Muscle of back (tissue), 11 donors: Measurements from ENCODE around the gene GNB1. TPM values are rescaled to one million over a fixed set of nuclear protein-coding genes. Genes with fewer than 3 reads are reported as not detected.
A peak's percentile ranks its signal among the peaks of the same experiment; 100 is the strongest.

Experiments used
- DNase-seq, 3 donors: peaks; one replicate each; pipeline versions ENCODE4 v3.0.0 to v3.0.0-alpha.2; 2013
- polyA plus RNA-seq, 10 donors: library from polyadenylated mRNA; unstranded; fragments of 120-200 nt; gene quantifications; one replicate each; pipeline ENCODE4 v1.2.1, GENCODE V29; 2013; ENCODE audit not compliant: insufficient read length in 10 of 10

The GNB1 gene
- polyA plus RNA-seq, 10 donors, result 161 to 221 (median 178) TPM

GRCh38 chr1:1911350-1912041, 20.6 kb upstream of the GNB1 start:
- DNase-seq, result no peak

- DNase-seq, result no peak
Measured at GRCh38 chr1:1910651-1911331, 19.9 kb upstream of the GNB1 start.

DNA sequence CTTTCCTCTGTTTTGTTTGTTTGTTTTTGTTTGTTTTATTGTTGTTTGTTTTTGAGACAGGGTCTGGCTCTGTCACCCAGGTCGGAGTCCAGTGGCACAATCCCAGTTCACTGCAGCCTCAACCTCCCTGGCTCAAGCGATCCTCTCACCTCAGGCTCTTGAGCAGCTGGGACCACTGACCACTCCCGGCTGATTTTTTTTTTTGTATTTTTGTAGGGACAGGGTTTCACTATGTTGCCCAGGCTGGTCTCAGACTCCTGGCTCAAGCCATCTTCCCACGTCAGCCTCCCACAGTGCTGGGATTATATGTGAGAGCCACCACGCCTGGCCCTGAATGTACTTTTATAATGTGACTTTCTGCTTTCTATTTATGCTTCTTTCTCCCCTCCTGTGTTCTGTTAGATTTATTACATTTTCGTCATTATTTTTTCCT, 19.2 kb upstream of the GNB1 start:
- DNase-seq, result no peak

DNA sequence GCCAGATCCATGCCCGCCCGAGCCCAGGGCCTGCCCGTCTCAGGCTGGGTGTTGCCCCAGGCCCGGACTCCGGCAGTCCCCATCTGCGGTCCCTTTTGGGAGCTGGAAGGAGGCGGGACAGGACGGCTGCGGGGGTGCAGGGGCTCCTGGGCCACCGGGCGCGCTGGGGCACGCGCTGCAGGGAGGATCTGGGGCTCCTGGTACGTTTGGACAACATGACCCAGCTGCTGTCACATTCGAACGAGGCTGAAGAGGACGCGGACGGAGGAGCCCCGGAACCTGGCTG, 17.6 kb upstream of the GNB1 start:
- DNase-seq, result no peak

- DNase-seq, result no peak
Measured at GRCh38 chr1:1907098-1907736, 16.3 kb upstream of the GNB1 start.

DNA sequence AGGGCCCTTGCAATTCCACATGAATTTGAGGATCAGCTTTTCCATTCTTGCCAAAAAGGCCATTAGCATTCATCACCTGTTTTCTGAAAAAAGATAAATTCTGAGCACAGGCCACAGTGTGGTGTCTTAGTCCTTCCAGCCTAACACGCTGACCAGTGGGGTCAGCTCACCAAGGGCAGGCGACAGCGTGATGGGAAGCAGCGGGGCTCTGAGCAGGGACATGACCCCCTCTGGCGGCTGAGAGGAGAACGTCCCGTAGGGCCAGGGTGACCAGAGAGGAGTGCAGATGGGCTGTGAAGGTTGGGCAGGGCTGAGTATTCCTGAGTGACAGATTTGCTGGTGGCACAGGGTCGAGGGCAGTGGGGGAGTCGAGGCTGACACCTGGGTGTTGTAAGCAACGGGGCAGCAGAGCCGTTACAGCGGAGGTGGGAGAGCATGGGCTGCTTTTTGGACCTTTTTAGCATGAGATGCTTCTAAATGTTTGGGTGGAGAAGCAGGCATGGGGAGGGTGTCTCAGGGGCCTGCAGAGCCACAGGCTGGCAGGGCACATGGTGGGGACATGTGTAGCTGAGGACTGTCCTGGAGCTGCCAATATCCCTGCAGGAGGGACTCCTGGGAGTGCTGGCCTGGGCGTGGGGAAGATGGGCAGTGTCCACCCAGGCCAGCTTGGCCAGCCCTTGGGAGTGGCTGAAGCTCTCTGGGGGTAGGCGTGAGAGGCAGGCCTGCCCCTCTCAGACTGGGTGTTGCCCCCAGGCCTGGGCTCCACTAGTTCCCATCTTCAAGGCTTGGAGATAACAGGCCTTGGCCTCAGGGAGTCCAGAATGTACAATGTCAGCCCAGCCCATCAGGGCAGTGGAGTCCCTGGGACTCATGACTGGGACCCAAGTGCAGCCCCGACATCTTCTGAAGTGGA, 15.6 kb upstream of the GNB1 start:
- DNase-seq, result peak; percentile 69 to 89 (median 86)

DNA sequence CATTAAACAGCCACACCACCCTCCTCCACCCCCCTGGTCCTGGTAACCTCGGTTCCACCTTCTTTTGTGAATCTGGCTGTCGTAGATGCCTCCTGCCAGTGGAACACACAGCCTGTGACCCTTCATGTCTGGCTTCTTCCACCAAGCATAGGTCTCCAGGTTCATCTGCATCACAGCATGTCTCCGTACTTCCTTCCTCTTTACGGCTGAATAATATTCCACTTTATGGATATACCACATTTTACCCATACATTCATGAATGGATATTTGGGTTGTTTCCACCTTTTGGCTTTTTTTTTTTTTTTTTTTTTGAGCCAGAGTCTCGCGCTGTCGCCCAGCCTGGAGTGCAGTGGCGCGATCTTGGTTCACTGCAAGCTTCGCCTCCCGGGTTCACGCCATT, 12.3 kb upstream of the GNB1 start:
- no peak for DNase-seq

GRCh38 chr1:1901641-1902294, 10.9 kb upstream of the GNB1 start:
- DNase-seq, result no peak

DNA sequence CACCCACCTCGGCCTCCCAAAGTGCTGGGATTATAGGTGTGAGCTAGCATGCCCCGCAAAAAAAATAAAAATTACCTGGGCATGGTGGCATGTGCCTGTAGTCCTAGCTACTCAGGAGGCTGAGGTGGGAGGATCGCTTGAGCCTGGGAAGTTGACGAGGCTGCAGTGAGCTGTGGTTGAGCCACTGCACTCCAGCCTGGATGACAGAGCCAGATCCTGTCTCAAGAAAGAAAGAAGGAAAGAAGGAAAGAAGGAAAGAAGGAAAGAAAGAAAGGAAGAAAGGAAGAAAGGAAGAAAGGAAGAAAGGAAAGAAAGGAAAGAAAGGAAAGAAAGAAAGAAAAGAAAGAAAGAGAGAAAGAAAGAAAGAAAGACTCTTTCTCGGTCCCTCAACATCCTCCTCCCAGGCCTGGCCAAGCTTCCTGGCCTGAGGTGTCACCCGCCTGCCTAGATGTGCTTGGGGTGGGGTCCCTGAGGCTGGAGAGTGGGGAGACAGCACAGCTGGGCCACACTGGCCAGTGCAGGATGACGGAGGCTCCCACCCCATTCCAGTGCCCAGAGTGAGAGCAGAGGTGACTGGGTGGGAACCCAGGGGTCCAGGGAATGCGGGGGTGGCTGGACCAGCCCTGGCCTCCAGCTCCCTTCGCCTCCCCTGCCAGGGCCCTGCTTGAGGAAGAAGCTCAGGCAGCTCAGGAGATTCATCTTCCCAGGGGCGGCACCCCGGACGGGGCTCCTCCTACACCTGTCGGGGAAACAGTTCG, 10.2 kb upstream of the GNB1 start:
- no peak for DNase-seq

DNA sequence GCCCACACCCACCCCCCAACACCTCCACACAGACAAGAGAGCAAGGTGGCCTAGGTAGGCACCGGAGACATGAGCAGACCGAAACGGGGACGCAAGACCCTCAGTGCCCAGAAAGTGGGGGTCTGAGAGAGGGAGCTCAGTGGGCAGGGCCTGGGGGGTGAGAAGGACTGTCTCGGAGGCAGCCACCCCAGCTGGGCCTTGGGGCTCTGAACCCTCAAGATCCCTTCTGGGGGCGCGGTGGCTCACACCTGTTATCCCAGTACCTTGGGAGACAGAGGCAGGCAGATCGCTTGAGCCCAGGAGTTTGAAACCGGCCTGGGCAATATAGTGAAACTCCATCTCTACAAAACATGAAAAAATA, 9.1 kb upstream of the GNB1 start:
- no peak for DNase-seq

DNA sequence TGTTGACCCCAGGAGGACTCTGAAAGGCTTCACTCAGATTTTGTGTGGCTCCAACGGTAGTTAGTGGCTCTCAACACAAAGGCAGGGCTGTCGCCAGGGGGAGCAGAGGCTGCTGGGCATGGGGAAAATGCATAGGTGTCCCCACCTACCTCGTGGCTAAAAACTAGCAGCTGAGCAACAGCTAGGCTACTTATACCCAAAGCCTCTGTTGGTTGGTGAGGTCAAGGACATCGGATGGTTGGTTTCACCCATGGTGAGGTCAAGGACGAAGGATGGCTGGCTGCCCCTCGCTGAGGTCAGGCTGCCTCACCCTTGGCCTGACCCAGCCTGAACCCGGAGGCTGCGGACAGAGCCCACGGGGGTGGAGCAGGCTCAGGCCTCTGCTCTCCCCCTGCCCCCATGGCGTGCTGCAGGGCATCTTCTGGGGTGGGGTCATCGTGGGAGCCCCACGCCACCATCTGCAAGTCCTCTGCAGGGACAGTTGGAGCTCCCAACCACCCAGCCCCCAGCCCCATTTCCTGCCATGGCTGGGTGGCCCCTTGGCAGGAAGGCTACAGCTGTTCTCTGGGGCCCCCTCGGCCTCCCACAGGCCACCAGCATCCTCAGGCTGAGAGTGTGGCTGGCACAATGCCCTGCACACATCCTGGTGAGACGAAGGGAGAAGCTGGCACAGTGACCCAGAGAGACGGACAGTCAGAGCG, 8.5 kb upstream of the GNB1 start:
- DNase-seq, result no peak

- no peak for DNase-seq
Measured at GRCh38 chr1:1898246-1898933, 7.5 kb upstream of the GNB1 start.

- no peak for DNase-seq
Measured at GRCh38 chr1:1895456-1896336, 4.8 kb upstream of the GNB1 start.

- DNase-seq, result no peak
Measured at GRCh38 chr1:1895060-1895418, 4.2 kb upstream of the GNB1 start.

GRCh38 chr1:1894354-1895059, 3.6 kb upstream of the GNB1 start:
- DNase-seq, result no peak

GRCh38 chr1:1893997-1894353, 3.1 kb upstream of the GNB1 start:
- no peak for DNase-seq

- DNase-seq, result no peak
Measured at GRCh38 chr1:1893291-1893985, 2.6 kb upstream of the GNB1 start.

DNA sequence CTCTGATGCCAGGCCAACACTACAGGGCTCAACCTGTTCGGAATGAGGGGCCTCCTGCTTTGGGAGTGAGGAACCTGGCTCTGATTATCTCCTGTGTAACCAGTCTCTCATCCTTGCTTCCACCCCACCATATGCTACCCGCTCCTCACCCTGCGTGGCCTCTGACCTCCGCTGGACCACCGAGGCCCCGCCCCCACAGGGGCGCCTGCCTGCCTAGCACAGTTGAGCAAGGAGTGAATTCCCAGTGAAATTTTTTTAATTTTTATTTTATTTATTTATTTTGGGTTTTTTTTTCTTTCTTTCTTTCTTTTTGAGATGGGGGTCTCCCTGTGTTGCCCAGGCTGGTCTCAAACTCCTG, 1.9 kb upstream of the GNB1 start:
- DNase-seq, result no peak
